Loucy (cell line): ENCODE data around the gene KAT8.

Experiments
- EZH2phosphoT487 ChIP-seq: fragments of 200-600 bp; IDR thresholded peaks from 2 replicates; pipeline ENCODE4 v1.6.1; 2018; ENCODE audit warnings: antibody characterized with exemption, mild to moderate bottlenecking, moderate library complexity, borderline replicate concordance
- TF ChIP-seq, protein P1 (sequence below): fragments of 200-600 bp; sonication (generic); conservative IDR thresholded peaks from 2 replicates; pipeline ENCODE4 v1.5.1; 2014; ENCODE audit warnings: mild to moderate bottlenecking, antibody characterized with exemption, low read length

DNA sequence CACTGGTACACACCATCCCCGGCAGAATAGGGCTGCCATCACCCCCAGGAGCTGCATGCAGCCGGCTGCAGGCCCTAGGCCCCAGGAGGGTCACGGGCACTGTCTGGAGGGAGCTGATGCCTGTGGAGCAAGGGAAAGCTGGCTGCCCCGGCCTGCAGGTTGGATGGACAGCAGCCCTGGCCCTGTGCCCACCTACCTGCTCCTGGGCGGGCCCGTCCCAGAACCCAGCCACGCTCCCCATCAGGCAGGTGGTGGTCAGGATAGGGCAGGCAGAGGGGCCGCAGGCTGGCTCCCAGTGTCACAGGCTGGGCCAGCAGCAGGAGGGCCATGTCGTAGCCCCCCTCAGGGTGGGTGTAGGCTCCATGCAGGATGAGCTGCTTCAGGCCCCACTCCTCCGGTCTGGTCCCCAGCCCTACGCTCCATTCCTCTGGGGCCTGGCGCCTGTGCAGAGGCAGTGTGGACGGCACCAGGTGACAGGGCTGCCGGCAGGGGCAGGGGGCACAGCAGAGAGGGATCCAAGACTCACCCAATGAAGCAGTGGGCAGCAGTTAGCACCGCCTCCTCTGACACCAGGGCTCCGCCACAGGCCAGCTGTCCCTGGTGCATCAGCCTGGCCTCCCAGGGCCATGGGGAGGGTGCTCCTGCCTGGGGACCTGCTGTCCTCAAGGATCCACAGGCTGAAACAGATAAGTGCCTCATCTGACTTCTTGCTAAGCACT lies 32.7 kb upstream of the KAT8 start:
- TF ChIP-seq, protein P1, sequence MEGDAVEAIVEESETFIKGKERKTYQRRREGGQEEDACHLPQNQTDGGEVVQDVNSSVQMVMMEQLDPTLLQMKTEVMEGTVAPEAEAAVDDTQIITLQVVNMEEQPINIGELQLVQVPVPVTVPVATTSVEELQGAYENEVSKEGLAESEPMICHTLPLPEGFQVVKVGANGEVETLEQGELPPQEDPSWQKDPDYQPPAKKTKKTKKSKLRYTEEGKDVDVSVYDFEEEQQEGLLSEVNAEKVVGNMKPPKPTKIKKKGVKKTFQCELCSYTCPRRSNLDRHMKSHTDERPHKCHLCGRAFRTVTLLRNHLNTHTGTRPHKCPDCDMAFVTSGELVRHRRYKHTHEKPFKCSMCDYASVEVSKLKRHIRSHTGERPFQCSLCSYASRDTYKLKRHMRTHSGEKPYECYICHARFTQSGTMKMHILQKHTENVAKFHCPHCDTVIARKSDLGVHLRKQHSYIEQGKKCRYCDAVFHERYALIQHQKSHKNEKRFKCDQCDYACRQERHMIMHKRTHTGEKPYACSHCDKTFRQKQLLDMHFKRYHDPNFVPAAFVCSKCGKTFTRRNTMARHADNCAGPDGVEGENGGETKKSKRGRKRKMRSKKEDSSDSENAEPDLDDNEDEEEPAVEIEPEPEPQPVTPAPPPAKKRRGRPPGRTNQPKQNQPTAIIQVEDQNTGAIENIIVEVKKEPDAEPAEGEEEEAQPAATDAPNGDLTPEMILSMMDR: no peak
- TF ChIP-seq EZH2phosphoT487: no peak
